Vagina (tissue), 2 donors: ENCODE results near the gene BEND7. TPM values are rescaled to one million over a fixed set of nuclear protein-coding genes. Genes with fewer than 3 reads are reported as not detected.

Source experiments
- DNase-seq, 2 donors: peaks; one replicate each; pipeline ENCODE4 v3.0.0-alpha.2; 2017; ENCODE audit errors: extremely low spot score in 2 of 2
- H3K27ac ChIP-seq: fragments of 200-600 bp; sonication (generic); one replicate; pipeline ENCODE4 v1.5.1; 2019
- H3K27me3 ChIP-seq: fragments of 200-600 bp; sonication (generic); one replicate; pipeline ENCODE4 v1.5.1; 2019
- H3K36me3 ChIP-seq, 2 donors: fragments of 200-600 bp; sonication (generic); one replicate each; pipeline ENCODE4 v1.5.1; 2017 to 2019
- H3K4me1 ChIP-seq: fragments of 200-600 bp; sonication (generic); one replicate; pipeline ENCODE4 v1.5.1; 2019
- H3K4me3 ChIP-seq, 2 donors: fragments of 200-600 bp; sonication (generic); 1 replicate in 1 of 2; 2 replicates in 1 of 2; pipeline ENCODE4 v1.5.1; 2016 to 2019
- H3K9me3 ChIP-seq: fragments of 200-600 bp; sonication (generic); one replicate; pipeline ENCODE4 v1.5.1; 2019
- CTCF ChIP-seq, 3 experiments: fragments of 450-650 bp in 2 of 3; fragments of 200-600 bp in 1 of 3; sonication (generic) in 1 of 3; IDR thresholded peaks; one replicate each; pipeline ENCODE4 v1.5.1; 2017 to 2019; ENCODE audit warnings: antibody characterized with exemption in 3 of 3, mild to moderate bottlenecking in 2 of 3, moderate library complexity in 2 of 3
- POLR2A ChIP-seq, 2 donors: fragments of 450-650 bp; IDR thresholded peaks; one replicate each; pipeline ENCODE4 v1.6.1; 2017; ENCODE audit warnings: antibody characterized with exemption in 2 of 2, mild to moderate bottlenecking in 2 of 2, moderate library complexity in 2 of 2
- POLR2AphosphoS5 ChIP-seq, 2 donors: sonication (generic); formaldehyde crosslinking; IDR thresholded peaks; one replicate each; pipeline ENCODE4 v1.9.0; 2017; ENCODE audit warnings: antibody characterized with exemption in 2 of 2, mild to moderate bottlenecking in 2 of 2, low read depth in 1 of 2; ENCODE audit not compliant: insufficient read depth in 1 of 2
- intact Hi-C: fragments of 100-400 bp; cut with DNase I; formaldehyde crosslinking; loops from one replicate; pipeline ENCODE4 v1.15.1; 2023
- total RNA-seq: library from RNA; depleted of rRNA; stranded (reverse); fragments of >200 nt; gene quantifications from one replicate; pipeline ENCODE4 v1.2.3, GENCODE V29; 2016

Gene BEND7
- total RNA-seq, result 16.2 TPM

GRCh38 chr10:13528875-13529713 lies at the start of gene BEND7:
TSS of gene BEND7 (minus strand) at chr10:13529014. CDS start at chr10:13528533, 481 bp downstream.
- intact Hi-C loops, result no loop called here
- Histone ChIP-seq H3K36me3 (no peaks in the 10 kb centered on the region), H3K9me3 (no peaks in the 10 kb centered on the region), H3K4me1 (peaks cover 11% of the 10 kb centered on the region), H3K4me3 (peak within 1 kb of the TSS; percentile 49 to 73), H3K27ac (peak within 1 kb of the TSS; percentile 70), H3K27me3 (no peaks in the 10 kb centered on the region)
- DNase-seq, result no peak
- TF ChIP-seq POLR2A (IDR thresholded peaks at IDR 0.05) (no peak), CTCF (IDR thresholded peaks at IDR 0.05) (no peak), POLR2AphosphoS5 (IDR thresholded peaks at IDR 0.05; ENCODE audit: insufficient read depth in 1 of 2, low read depth in 1 of 2) (no peak)

GRCh38 chr10:13573960-13574359 lies 45.1 kb upstream of the BEND7 start:
- H3K36me3 ChIP-seq, result no peaks in the 10 kb centered on the region
- intact Hi-C loops, result no loop called here
- H3K4me3 ChIP-seq, result no peak overlapping the region
- no peak for TF ChIP-seq POLR2A (IDR thresholded peaks at IDR 0.05)
- no peak for TF ChIP-seq POLR2AphosphoS5 (IDR thresholded peaks at IDR 0.05; ENCODE audit: insufficient read depth in 1 of 2, low read depth in 1 of 2)
- TF ChIP-seq CTCF (IDR thresholded peaks at IDR 0.05), result no peak
- no peaks in the 10 kb centered on the region for H3K4me1 ChIP-seq
- no peaks in the 10 kb centered on the region for H3K27me3 ChIP-seq
- H3K9me3 ChIP-seq, result no peaks in the 10 kb centered on the region
- no peak overlapping the region for H3K27ac ChIP-seq
- DNase-seq, result no peak

GRCh38 chr10:13571541-13571940 lies 42.7 kb upstream of the BEND7 start:
- H3K4me3 ChIP-seq, result no peak overlapping the region
- H3K27ac ChIP-seq, result no peak overlapping the region
- no peaks in the 10 kb centered on the region for H3K9me3 ChIP-seq
- no peak for DNase-seq
- no peak for TF ChIP-seq POLR2A (IDR thresholded peaks at IDR 0.05)
- TF ChIP-seq CTCF (IDR thresholded peaks at IDR 0.05), result no peak
- no peak for TF ChIP-seq POLR2AphosphoS5 (IDR thresholded peaks at IDR 0.05; ENCODE audit: insufficient read depth in 1 of 2, low read depth in 1 of 2)
- intact Hi-C loops, result no loop called here
- H3K4me1 ChIP-seq, result no peaks in the 10 kb centered on the region
- no peaks in the 10 kb centered on the region for H3K27me3 ChIP-seq
- H3K36me3 ChIP-seq, result no peaks in the 10 kb centered on the region

GRCh38 chr10:13567030-13567429 lies 38.2 kb upstream of the BEND7 start:
- Histone ChIP-seq H3K27ac (no peak overlapping the region), H3K4me1 (no peaks in the 10 kb centered on the region), H3K27me3 (no peaks in the 10 kb centered on the region), H3K4me3 (no peak overlapping the region), H3K36me3 (no peaks in the 10 kb centered on the region), H3K9me3 (no peaks in the 10 kb centered on the region)
- intact Hi-C loops, result no loop called here
- no peak for DNase-seq
- TF ChIP-seq CTCF (IDR thresholded peaks at IDR 0.05) (no peak), POLR2AphosphoS5 (IDR thresholded peaks at IDR 0.05; ENCODE audit: insufficient read depth in 1 of 2, low read depth in 1 of 2) (no peak), POLR2A (IDR thresholded peaks at IDR 0.05) (no peak)

GRCh38 chr10:13564576-13564975 lies 35.8 kb upstream of the BEND7 start:
- Histone ChIP-seq H3K4me3 (no peak overlapping the region), H3K9me3 (no peaks in the 10 kb centered on the region), H3K27ac (no peak overlapping the region), H3K36me3 (no peaks in the 10 kb centered on the region), H3K4me1 (no peaks in the 10 kb centered on the region), H3K27me3 (no peaks in the 10 kb centered on the region)
- TF ChIP-seq CTCF (IDR thresholded peaks at IDR 0.05) (no peak), POLR2AphosphoS5 (IDR thresholded peaks at IDR 0.05; ENCODE audit: insufficient read depth in 1 of 2, low read depth in 1 of 2) (no peak), POLR2A (IDR thresholded peaks at IDR 0.05) (no peak)
- intact Hi-C loops, result no loop called here
- DNase-seq, result no peak
